NB4 (cell line): ENCODE measurements around the gene MECR.

Source experiments
- DNase-seq: peaks from one replicate; pipeline ENCODE4 v3.0.0; 2010; ENCODE audit warnings: low read depth
- H3K4me3 ChIP-seq: one replicate; pipeline ENCODE4 v1.5.1; 2011; ENCODE audit warnings: mild to moderate bottlenecking, low read depth, low read length, moderate library complexity
- CTCF ChIP-seq: IDR thresholded peaks from one replicate; pipeline ENCODE4 v1.5.1; 2012; ENCODE audit warnings: low read depth, low read length
- MAX ChIP-seq: IDR thresholded peaks from 2 replicates; pipeline ENCODE4 v1.6.1; 2011; ENCODE audit warnings: low read depth, low read length
- MYC ChIP-seq: IDR thresholded peaks from 2 replicates; pipeline ENCODE4 v1.6.1; 2011; ENCODE audit warnings: low read depth, low read length
- POLR2A ChIP-seq: IDR thresholded peaks from 2 replicates; pipeline ENCODE4 v1.6.1; 2011; ENCODE audit warnings: mild to moderate bottlenecking; ENCODE audit not compliant: insufficient read length; ENCODE audit errors: extremely low read depth

Gene MECR

GRCh38 chr1:29148656-29149491 is 81.9 kb downstream of the MECR start:
- no peak for DNase-seq
- TF ChIP-seq MYC (no peak), POLR2A (no peak), MAX (no peak), CTCF (no peak)
- H3K4me3 ChIP-seq = no peak overlapping the region

GRCh38 chr1:29145739-29146437 is 84.8 kb downstream of the MECR start:
- TF ChIP-seq CTCF (no peak), MYC (no peak), MAX (no peak), POLR2A (no peak)
- no peak for DNase-seq
- no peak overlapping the region for H3K4me3 ChIP-seq

GRCh38 chr1:29144178-29144577 is 86.6 kb downstream of the MECR start:
- TF ChIP-seq POLR2A = no peak
- TF ChIP-seq MAX = no peak
- TF ChIP-seq CTCF = no peak
- no peak for TF ChIP-seq MYC
- no peak overlapping the region for H3K4me3 ChIP-seq
- DNase-seq = no peak

GRCh38 chr1:29142714-29143113 is 88.0 kb downstream of the MECR start:
- TF ChIP-seq MAX = no peak
- no peak for TF ChIP-seq POLR2A
- TF ChIP-seq MYC = no peak
- no peak for DNase-seq
- H3K4me3 ChIP-seq = no peak overlapping the region
